GM19372 (cell line): ENCODE data around the gene APBA2.
"Not testable (repeated sequence)": the region's sequence is repeated elsewhere in the genome, so short reads cannot be mapped to it uniquely, and the experiment has no call there.

ENCODE experiments used
- ATAC-seq: cut with Tn5 transposase; IDR thresholded peaks from one replicate; pipeline ENCODE4 v1.9.1; 2021; ENCODE audit warnings: mild to moderate bottlenecking, low read depth, moderate library complexity; ENCODE audit not compliant: unreplicated experiment

Gene APBA2

DNA sequence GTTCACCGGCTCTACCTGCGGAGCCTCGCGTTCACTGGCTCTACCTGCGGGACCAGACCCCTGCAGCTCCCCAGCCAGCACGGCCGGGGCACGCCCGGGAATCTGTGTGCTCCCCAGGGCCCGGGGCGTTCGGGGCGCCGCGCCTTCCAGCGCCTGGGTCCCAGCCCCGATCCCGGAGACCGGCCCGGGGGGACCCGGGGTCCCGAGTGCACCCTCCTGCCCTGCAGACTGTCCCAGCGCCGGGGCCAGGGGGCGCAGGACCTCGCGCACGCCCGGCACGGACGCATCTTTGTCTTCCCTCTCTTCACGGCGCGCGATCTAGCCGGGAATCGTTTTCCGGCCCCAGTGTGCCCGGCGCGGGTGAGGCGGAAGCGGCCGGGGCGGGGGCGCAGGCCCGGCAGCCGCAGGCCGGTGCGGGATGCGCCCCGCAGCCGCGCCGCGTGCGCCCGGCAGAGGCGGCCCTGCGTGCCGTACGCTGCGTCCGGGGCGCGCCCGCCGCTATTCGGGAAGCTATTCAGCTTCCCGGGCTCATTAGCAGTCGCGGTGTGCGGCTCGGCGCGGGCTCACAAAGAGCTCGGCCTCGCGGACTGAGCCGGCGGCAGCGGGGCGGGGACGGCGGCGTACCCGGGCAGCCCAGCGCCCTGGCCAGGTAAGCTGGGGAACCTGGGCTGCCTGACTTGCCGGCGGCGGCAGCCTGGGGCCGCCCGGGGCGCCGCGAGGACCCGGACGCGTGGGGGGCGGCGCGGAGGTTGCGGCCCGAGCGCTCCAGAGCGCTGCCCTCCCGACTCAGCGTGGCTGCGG is at the start of gene APBA2:
Gene APBA2, plus strand, starts transcription at position 345 of the 801 bp plus-strand sequence. CDS start 167,911 bp downstream, outside the sequence.
- ATAC-seq, result no peak

GRCh38 chr15:28840285-28840684 is 45.5 kb upstream of the APBA2 start:
- not testable (repeated sequence) for ATAC-seq

GRCh38 chr15:28842210-28842609 is 43.6 kb upstream of the APBA2 start:
- not testable (repeated sequence) for ATAC-seq

GRCh38 chr15:28843520-28843919 is 42.3 kb upstream of the APBA2 start:
- ATAC-seq, result not testable (repeated sequence)

DNA sequence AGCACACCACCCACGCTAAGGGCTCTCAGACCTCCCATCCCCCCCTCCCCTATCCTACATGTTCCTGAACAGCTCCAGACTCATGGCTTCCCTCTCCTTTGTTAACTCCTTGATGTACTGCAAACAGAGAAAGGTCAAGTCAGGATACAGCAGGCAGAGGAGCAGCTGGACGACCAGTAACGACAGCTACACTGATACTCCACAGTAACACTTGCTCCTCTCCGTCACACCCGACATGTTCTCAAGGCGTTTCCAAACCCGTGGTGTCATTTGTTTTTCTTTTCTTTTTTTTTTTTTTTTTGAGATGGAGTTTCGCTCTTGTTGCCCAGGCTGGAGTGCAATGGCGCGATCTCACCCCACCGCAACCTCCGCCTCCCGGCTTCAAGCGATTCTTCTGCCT is 41.6 kb upstream of the APBA2 start:
- not testable (repeated sequence) for ATAC-seq

GRCh38 chr15:28847247-28847646 is 38.5 kb upstream of the APBA2 start:
- ATAC-seq, result not testable (repeated sequence)

GRCh38 chr15:28847959-28848358 is 37.8 kb upstream of the APBA2 start:
- not testable (repeated sequence) for ATAC-seq

DNA sequence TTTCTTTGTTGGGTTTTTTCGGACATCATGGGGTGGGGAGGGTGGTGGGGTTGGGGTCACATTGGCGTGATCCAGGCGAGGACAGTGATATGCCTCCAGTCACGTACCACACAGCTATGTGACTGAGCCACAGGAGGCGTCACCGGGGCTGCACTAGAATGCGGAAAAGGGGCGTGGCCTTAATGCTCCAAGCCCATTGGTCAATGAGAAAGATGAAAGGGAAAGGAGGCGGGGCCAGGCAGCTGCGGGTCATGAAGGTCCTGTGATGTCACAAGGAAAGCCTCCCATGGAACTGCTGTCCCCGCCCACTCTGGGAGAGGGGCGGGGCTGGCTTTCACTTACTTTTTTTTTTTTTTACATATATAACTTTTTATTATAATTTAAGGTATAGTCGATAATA is 37.3 kb upstream of the APBA2 start, which contains the start of gene GOLGA6L7:
Gene GOLGA6L7, minus strand, starts transcription at position 124 of the 400 bp plus-strand sequence. Its CDS starts 95 bp downstream, at position 29.
- ATAC-seq, result not testable (repeated sequence)

DNA sequence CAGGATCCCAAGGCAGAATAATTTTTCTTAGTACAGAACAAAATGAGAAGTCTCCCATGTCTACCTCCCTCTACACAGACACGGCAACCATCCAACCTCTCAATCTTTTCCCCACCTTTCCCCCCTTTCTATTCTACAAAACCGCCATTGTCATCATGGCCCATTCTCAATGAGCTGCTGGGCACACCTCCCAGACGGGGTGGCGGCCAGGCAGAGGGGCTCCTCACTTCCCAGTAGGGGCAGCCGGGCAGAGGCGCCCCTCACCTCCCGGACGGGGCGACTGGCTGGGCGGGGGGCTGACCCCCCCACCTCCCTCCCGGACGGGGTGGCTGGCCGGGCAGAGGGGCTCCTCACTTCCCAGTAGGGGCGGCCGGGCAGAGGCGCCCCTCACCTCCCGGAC is 36.5 kb upstream of the APBA2 start:
- ATAC-seq, result not testable (repeated sequence)

- ATAC-seq, result not testable (repeated sequence)
Measured at GRCh38 chr15:28849766-28850165, 36.0 kb upstream of the APBA2 start.

GRCh38 chr15:28853654-28854053 is 32.1 kb upstream of the APBA2 start:
- not testable (repeated sequence) for ATAC-seq

DNA sequence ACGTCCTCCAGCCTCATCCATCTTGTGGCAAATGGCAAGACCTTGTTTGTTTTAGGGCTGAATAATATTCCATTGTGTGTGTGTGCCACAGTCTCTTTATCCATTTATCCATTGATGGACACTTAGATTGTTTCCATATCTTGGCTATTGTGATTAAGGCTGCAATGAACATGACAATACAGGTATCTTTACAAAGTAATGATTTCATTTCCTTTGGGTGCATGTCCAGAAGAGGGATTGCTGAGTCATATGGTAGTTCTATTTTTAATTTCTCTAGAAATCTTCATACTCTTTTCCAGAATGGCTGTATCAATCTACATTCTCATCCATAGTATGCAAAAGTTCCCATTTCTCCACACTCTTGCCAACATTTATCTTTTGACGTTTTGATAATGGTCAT is 31.2 kb upstream of the APBA2 start:
- ATAC-seq, result not testable (repeated sequence)

DNA sequence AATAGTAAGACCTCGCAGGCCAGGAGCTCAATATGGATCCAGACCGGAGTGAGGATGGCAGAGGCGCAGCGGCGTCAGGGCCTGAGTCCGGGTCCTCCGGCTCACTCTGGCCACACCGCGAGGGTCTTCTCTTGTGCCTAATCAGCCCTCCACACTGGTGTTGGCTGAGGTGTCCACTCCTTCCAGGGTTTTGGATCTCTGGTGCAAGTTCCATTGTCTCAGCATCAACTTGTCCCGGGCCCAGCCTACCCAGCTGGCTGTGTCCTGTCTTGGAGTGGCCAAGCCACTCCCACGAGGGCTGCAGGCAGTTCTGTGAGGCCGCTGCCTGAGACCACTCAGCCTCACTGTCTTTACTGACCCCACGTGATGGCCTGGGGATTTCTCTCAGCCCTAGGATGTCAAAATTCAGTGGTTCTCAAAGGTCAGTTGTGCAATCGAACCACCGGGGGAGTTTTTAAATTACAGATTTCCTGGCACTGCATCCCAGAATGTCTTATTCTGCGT is 24.7 kb upstream of the APBA2 start:
- no peak for ATAC-seq

GRCh38 chr15:28861589-28862293 is 24.0 kb upstream of the APBA2 start:
- ATAC-seq, result not testable (repeated sequence)

- ATAC-seq, result no peak
Measured at GRCh38 chr15:28868744-28869345, 16.9 kb upstream of the APBA2 start.

GRCh38 chr15:28871168-28871567 is 14.6 kb upstream of the APBA2 start:
- no peak for ATAC-seq

- ATAC-seq, result no peak
Measured at GRCh38 chr15:28873006-28873405, 12.8 kb upstream of the APBA2 start.

DNA sequence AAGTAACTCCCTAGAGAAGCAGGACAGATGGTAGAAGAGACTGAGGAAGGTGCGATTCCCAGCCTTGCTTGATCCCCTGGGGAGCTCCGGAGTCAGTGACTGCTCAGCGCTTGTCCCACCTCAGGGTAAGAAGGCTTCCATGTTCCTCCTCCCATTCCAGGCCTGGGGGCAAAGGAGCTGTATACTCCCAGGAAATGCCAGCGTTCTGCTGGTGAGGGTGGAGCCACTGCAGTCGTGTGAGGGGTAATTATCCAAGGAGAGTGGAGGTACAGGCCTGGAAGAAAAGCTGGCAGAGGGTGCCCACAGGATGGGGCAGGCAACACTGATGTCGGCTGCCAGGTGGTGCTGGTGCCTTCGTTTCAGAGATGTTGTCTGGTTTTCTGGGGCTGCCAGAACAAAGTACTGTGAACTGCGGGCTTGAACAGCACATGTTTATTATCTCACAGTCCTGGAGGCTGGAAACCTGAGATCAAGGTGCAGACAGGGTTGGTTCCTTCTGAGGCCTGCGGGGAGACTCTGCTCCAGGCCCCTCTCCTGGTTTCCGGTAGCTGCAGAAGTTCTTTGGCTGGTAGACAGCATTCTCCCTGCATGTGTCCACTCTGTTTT is 12.1 kb upstream of the APBA2 start:
- no peak for ATAC-seq

DNA sequence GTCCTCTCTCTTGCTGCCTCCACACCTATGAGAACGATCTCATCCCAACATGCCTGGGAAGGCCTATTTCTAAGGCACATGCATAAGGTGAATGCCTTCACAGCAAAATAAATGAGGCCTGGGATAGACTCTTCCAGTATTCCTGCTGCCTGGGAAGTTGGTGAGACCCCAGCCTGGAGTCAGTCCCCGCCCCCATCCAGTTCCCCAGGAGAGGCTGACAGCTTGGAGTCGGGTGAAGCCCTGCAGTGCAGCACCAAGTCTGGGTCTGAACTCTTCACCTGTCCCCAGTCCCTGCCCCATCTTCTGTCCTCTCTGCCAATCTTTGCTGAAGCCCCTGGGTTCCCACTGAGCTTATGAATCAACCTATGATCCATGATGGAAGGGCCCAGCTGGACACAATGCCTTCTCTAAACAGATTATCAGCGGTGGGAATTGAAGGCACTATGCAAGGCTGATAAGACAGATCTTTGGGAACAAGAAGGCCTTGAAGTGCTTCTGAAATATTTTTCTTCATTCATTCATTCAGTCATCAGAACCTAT is 10.2 kb upstream of the APBA2 start:
- ATAC-seq, result no peak

- ATAC-seq, result no peak
Measured at GRCh38 chr15:28876131-28876844, 9.5 kb upstream of the APBA2 start.
